GM19372 (cell line): ENCODE measurements around the gene SLBP.

ENCODE experiments used
- ATAC-seq: cut with Tn5 transposase; IDR thresholded peaks from one replicate; pipeline ENCODE4 v1.9.1; 2021; ENCODE audit warnings: mild to moderate bottlenecking, low read depth, moderate library complexity; ENCODE audit not compliant: unreplicated experiment

SLBP gene

DNA sequence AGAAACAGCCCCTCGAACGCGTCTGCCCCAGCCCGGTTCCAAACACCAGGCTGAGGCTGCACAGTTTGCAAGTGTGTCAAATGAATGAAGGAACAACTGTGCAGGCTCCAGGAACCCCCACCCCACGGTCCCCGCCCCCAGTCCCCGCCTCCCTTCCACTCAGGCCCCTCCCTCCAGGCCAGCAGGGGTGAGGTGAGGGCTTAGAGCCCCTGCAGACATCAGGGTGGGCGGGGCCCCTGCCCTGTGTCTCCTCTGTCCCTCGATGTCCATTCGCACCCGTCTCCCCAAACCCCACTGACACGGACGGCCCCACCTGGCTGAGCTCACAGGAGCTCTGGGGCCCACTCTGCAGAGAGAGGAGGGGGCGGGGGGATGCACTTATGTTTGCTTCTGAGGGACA lies 37.7 kb upstream of the SLBP start:
- no peak for ATAC-seq

DNA sequence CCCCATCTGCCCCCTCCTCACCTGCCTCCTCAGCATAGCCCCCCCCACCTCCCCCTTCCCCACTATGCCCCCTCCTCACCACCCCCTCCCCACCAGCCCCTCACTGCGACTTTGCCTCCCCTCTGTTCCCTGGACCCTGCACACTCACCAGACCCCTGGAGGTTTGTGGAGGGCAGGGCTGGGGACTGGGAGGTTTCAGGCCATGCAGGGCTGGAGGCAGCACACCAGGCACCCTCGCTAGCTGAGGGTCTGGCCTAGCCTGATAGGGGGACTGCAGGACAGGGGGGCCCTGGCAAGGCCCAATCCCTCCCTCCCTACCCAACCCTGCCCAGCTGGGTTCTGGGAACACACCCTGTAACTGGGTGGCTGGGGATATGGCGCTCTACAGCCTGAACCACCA lies 37.3 kb upstream of the SLBP start:
- ATAC-seq, result no peak

DNA sequence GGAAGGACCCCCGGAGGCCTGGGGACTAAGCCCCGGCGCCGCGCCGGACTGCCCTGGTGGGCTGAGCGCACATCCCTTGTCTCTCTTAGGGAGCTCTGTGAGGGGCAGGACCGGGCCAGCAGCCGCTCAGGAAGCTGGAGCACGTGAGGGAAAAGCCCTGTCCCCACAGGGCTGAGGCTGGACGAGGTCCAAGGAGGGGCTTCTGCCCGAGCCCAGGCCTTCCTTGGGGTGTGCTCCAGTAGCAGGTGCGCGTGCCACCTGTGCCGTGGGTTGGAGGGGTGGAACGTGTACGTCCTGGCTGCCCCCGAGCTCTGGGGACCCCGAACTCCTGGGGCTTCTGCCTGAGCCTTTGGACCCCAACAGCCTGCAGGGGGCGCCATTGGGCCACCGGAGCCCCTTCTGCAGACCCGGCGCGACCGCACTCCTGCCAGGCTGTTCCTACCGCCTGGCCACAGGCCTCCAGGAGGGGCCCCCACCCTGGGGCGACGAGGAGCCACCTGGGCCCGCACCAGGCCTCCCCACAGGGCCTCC lies 36.4 kb upstream of the SLBP start:
- no peak for ATAC-seq

DNA sequence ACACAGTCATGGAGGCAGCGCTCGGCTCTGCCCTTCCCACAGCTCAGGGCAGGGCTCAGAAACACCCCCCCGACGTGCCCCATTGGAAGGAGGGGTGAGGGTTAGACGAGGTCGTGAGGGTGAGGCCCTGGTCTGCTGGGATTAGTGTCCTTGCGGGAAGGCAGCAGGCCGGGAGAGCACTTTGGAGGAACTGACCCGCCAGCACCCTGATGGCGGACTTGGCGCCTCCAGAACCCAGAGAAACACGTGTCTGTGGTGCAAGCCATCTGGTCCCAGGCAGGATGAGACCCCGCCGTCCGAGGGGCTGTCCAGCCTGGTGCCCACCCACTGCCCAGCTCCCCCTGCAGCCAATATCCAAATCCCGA lies 35.5 kb upstream of the SLBP start:
- ATAC-seq, result no peak

DNA sequence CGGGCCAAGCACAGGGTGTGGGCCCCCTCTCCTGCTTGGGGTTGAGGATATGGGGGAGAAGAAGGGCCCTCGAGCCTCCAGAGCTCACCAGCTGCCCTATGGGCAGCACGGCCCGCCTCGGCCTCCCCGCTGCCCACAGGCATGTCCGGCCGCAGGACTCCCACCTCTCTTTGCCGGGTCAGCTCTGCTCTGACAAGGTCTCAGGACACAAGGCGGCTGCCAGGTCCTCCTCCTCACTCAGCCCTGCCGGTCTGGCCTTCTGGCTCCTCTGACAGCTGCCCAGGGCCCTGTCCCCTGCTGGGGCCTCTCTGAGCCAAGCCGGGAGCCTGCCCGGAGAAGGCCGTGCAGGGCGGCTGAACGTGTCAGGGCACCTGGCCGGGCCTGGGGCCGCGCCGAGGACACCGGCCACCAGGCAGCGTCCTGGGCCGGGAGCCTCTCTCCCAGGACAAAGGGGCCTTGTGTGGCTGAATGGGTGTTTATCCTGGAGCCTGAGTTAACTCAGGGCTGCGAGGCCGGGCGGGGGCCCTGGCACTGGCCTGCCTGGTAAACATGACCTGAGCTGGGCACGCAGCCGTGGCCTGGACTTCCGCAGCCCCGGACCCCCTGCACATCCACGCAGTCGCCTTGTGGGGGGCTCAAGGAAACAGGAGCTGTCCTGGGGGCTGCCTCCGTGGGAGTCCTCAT lies 34.9 kb upstream of the SLBP start:
- ATAC-seq, result no peak

DNA sequence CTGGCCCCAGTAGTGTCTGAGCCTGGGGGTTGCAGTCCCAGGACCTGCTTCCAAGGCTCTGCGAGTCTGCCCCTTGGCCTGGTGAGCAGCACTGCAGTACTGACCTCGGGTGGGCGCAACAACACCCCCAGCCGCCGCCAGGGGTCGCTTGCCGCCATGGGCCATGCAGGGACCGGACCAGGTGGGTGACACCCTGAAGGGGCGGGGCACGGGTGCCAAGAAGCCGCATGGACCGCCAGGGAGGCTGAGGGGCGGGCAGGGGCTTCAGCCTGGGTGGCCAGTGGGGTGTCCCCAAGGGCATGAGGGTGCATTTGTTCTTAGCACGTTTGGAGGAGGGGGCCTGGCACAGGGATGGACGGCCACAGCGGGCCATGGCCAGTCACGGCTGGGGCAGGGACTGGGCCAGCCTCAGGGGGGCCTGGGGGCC lies 34.2 kb upstream of the SLBP start:
- ATAC-seq, result peak; percentile 65

DNA sequence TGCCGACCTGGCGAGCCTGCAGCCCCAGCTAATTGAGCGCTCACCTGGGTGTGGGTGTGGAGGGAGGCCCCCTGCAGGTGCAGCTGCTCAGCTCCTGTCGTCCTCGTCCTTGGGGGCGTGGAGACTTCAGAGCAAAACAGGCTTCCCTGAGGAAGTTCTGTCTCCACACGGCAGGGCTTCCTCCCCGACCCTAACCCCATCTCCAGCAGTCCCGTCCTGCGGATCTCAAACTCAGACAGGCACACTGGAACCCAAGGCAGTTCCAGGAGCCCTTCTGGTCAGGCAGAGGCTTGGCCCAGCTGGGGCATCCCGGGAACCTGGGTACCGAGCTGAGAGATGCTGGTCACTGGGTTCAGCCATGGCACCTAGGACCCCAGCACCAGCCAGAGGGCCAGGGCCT lies 33.6 kb upstream of the SLBP start:
- ATAC-seq, result no peak

DNA sequence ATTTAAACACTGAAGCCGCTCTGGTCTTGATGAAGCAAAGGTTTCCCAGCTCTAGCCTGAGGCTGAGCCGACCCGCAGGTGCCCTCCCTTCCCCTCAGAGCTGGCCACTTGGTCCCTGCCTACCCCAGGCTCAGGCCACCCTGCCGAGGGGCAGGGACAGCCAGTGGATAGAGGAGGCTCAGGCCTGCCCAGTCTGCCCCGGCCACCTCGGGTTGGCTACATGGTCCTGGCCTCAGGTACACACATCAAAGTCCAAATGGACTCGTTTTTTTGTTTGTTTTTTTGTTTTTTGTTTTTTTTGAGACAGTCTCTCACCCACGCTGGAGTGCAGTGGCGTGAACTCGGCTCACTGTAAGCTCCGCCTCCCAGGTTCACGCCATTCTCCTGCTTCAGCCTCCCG lies 33.0 kb upstream of the SLBP start:
- no peak for ATAC-seq

DNA sequence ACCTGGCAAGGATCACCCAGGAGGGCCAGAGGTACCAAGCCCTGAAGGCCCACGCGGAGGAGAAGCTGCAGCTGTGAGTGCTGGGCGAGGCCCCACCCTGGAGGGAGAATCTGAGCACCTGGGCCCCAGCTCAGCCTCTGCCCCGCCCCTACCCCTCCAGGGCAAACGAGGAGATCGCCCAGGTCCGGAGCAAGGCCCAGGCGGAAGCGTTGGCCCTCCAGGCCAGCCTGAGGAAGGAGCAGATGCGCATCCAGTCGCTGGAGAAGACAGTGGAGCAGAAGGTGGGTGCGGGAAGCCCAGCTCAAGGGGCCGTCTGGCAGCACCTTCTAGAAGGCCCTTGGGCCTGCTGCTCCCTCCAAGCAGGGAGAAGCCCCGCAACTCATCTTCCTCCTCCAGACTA lies 32.4 kb upstream of the SLBP start:
- no peak for ATAC-seq

DNA sequence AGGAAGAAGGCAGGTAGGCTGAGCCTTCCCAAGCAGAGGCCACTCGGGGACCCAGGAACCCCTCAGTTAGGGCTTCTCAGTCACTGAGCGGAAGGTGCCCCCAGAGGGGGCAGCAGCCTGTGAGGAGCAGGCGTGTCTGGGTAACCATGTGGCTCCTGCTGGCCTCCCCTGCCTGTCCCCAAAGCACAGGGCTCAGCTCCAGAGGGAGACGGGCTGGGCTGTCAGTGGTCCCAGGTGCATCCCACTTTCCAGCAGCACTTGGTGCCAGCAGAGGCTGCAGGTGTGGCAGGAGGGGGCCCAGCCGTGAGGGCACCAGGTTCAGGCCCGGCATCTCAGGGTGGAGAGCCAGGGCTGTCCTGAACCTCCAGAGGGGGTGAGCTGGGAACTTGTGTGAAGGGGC lies 31.9 kb upstream of the SLBP start:
- ATAC-seq, result no peak

DNA sequence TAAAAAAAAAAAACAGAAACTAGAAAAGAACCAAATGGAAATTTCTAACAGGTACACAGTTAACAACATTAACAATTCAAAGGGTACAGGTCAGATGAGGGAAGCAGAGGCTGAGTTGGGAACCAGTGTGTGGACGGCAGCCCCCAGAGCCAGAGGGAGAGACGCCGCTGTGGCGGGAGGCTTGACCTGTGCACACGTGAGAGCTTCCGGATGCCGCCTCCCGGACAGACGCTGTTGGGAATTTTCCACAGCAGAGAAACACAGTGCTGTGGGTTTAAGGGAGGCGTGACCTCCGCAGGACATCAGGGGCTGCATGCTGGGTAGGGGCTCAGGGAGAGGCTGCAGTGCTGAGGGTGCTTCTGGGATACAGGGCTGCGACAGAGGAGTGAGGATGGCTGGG lies 31.4 kb upstream of the SLBP start:
- no peak for ATAC-seq

DNA sequence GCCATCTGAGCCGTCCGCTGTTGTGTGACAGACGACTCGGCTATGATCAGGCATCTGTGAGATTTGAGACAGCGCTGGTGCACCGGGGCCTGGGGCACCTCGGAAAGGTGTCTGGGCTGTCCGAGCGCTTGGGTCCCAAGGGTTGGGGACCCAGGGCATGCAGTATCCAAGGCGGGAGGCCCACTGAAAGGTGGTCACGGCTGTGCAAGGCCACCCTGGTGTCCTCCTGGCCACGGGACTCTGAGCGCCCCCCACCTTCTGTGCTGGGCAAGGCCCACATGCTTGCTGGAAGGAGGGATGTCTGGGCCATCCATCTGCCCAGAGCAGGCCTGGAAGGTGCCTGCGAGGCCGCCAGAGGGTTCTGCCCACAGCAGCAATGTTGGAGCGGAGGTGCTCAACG lies 29.1 kb upstream of the SLBP start:
- no peak for ATAC-seq

DNA sequence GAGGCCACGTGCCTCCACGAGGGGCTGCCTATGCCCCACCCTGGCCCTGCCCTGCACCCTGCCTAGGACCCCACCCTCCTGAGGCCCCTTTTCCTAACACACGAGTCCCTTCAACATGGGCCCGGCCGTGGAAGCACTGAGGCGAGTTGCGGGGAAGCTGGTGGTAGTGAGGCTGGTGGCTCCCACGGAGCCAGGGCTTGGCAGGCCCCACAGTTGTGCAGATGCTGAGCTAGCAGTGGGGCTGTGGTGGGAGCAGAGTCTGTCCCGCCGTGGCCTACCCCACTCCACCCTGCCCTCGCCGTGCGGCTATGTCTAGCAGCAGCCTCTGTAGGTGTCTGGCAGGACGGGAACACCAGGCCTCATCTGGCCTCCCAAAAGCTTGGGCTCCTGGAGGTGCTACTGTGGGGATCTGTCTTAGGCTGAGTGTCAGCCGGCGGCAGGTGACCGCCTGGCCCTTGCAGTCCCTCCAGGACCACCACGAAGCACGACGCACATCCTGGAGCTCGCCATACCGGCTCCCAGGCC lies 28.0 kb upstream of the SLBP start:
- ATAC-seq, result no peak

DNA sequence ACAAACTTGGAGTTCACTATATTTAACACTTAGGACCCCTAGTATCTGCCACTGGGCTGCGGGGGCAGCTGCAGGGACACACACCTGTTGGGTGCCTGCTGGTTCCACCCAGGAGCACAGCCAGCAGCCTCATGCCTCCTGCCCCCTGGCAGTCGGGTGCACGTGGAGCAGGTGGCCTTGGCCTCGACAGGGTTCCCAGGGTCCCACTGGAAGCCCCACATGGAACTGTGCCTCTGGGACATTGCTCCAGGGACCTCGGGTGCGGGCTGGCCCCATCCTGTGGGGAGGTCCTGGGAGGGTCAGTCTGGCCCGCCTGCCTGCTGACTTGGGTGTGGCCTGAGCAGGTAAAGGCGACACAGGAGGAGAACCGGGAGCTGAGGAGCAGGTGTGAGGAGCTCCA lies 27.2 kb upstream of the SLBP start:
- ATAC-seq, result no peak

DNA sequence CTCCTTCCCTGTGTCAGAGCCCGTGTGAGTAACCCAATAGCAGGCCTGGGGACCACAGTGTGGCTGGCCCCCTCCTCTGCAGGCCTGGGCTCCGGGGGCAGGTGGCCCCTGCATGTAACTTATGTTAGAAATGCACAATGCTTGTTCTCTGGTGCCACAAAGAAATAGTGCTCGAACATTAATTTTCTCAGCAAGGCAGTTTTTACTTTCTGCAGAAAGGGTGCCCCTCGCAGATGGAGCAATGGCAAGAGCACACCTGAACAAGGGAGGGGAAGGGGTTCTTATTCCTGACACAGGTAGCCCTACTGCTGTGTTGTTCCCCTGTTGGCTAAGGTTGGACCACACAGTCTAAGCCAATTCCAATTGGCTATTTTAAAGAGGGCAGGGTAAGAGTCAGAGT lies 26.3 kb upstream of the SLBP start:
- ATAC-seq, result no peak

DNA sequence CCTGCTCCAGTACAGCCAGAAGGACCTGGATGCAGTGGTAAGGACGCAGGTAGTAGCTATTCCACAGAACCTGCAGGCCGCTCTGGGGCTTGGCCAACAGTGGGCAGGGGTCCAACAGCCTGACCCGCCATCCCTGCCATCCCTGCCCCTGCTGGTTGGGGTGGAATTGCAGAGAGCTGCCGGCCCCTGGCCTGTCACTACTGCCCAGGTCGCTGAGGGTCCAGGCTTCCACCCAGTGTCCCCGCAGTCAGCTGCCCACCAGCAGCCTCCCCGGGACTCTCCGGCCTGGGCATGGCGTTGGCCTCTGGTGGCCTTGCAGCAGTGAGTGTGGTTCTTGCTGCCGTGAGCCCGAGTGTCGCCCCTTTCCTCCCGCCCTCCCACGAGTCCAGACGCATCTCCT lies 25.5 kb upstream of the SLBP start:
- no peak for ATAC-seq

DNA sequence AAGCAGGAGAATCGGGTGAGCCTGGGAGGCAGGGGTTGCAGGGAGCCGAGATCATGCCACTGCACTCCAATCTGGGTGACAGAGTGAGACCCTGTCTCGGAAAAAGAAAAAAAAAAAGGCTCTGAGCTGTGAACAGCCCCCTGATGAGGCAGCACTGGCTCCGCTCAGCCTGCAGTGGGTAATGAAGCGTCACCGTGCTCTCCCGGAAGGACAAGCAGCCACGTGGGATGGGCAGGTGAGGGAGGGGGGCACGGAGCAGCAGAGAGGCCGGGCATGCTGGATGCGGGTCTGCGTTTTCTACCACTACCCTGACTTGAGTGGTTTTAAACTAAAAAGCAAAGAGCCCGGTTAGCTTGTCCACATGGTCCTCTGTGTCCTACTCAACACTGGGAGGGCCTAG lies 24.7 kb upstream of the SLBP start:
- no peak for ATAC-seq

DNA sequence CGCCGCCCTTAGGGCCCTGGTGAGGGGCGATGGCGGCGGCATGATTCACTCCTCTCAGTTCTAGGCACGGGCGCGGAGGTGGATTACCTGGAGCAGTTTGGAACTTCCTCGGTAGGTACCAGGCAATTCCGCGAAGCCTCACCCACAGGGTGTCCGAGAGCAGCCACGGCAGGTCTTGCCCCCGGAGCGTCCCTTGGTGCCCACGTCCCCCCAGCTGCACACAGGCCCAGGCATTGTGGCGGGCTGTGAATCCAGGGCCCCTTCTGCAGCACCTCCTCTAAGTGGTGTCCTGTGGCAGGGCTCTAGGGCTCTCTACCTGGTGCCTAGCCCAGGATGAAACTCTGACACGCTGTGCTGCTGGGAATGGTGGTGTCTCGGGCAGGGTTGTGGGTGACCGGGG lies 23.1 kb upstream of the SLBP start:
- ATAC-seq, result no peak

DNA sequence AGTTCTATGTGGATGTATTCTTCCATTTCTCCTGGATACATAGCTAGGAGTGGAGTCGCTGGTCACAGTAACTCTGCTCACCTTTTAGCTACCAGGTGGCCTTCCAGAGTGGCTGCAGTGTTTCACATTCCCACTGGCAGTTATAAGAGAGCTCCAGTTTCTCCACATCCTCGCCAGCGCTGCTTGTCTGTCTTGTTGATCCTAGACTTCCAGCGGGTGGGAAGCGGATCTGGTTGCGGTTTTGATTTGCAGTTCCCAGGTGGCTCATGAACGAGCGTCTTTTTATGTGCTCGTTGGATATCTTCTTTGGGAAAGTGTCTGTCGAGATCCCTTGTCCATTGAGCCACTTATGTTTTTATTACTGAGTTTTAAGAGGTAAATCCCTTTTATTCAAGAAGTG lies 20.8 kb upstream of the SLBP start:
- no peak for ATAC-seq

DNA sequence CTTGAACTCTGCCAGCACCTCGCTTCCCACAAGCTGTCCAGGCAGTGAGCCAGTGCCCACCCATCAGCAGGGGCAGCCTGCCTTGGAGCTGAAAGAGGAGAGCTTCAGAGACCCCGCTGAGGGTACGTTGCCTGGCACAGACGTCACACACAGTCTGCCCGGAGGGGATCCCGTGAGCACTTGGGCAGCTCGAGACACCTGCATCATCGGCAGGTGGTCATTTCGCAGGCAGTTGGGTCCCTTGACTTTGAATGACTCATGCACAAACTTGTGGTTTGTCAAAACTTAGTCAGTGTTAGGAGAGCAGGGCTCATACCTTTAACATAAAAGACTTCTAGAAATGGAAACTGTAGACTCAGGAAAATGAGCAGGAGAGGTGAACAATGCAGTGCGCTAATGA lies 19.1 kb upstream of the SLBP start:
- ATAC-seq, result no peak

DNA sequence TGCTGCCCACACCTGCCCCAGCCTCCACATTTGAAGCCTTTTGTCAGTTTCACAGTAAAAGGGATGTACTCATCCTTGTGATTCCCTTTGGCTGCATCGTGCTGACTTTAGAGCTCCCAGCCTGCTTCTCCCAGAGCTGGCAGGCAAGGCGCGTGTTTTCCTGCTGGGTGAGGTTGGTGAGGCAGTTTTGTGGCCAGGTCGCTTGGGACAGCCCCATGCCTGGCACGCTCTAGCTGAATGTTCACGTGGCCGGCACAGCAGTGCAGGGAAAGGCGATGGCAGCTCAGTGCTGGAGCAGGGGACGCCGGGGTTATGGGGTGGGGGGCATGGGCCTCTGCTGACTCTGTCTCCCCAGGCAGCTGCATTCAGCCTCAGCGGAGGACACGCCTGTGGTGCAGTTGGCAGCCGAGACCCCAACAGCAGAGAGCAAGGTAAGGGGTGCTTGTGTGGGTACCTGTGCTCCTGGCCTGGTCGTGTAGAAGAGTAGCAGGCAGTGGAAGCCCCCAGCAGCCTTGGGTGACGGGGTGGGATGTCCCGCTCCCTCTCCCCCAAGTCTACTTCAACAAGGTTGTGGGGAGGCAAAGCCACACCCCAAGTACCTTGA lies 18.5 kb upstream of the SLBP start:
- ATAC-seq, result no peak
